NCI-H1694 treated with DMSO at 0.1 percent for 48 hours (cell line): ENCODE results near the gene CEP72.

Experiments
- DNase-seq: peaks from one replicate; lab custom pipeline; 2025; lab: John Stamatoyannopoulos, UW

Gene CEP72

GRCh38 chr5:660491-661030, 48.4 kb downstream of the CEP72 start:
- no peak for DNase-seq

GRCh38 chr5:661891-662750, 50.0 kb downstream of the CEP72 start:
- DNase-seq = no peak

DNA sequence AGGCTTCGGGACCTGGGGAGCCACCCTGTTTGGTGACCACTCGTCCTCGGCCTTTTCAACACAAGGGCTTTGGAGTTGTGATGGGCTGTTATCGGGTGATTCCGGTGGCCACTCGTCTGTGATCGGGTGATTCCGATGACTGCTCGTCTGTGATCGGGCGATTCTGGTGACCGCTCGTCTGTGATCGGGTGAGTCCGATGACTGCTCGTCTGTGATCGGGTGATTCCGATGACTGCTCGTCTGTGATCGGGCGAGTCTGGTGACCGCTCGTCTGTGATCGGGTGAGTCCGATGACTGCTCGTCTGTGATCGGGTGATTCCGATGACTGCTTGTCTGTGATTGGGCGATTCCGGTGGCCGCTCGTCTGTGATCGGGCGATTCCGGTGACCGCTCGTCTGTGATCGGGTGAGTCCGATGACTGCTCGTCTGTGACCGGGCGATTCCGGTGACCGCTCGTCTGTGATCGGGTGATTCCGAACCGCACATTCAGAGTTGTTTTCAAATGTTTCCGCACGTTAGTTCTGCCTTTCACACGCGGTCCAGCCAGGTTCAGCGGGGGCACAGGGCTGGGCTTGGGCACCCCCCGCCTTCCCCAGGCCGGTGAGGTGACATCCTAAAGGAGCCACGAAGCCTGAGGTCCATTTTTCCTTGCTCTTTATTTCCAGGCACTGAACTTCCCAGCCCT, 50.8 kb downstream of the CEP72 start:
- DNase-seq = no peak

DNA sequence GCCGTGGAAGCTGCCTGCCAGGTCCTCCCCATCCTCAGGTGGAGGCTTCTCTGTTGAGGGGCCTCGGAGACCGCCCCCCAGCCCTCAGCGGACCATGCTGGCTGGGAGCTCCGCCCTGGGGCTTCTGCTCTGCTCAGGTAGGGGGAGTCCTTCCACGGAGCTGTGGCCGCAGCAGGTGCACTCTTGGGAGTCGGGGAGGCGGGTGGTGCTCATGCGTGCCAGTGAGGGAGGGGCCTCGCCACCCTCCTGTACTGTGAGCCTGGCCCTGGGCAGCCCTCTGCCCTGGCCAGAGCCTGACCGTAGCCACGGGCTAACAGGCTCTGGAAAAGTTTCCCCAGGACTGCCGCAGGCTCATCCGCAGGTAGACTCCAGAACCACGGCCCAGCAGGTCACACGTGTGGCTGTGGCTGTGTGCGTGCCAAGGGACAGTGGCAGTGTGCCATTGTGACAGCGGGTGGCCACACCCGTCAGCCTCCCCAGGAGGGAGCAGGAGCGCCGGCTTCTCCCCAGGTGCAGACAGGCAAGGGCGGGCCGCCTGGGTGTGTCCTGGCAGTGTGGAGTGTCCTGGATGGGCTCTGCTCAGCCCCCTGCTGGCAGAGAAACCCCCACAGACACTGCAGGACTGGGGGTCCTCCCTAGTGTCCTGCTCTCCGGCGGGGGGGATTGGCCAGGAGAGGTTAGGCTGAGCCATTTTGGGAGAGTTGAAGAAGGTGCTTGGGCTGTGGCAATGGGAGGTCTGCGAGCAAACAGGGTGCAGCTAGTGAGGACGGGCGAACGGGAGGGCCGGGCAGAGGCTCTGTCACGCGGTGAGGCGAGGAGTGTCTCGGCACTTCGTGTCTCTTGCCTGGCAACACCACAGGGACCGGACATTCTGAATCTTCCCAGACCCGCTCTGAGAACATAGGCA, 51.5 kb downstream of the CEP72 start:
- DNase-seq = no peak

GRCh38 chr5:664343-664993, 52.3 kb downstream of the CEP72 start:
- DNase-seq = no peak

DNA sequence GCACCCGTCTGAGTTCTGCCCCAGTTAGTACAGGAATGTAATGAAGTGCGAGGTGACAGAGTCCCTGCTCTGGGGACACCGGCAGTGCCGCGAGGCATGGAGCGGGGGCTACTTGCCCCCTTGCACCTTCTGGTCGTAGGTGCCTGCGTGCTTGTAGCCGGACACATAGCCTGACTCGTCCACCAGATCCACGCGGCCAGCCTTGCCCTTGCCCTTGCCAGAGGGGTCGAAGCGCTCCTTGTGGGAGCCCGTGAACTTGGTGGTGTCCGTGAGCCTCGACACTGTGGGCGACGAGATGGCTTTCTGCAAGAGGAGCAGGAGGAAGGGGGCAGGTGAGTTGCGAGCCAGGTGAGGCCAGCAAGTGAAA, 52.8 kb downstream of the CEP72 start:
- DNase-seq = no peak

GRCh38 chr5:665541-665955, 53.4 kb downstream of the CEP72 start:
- DNase-seq = no peak

DNA sequence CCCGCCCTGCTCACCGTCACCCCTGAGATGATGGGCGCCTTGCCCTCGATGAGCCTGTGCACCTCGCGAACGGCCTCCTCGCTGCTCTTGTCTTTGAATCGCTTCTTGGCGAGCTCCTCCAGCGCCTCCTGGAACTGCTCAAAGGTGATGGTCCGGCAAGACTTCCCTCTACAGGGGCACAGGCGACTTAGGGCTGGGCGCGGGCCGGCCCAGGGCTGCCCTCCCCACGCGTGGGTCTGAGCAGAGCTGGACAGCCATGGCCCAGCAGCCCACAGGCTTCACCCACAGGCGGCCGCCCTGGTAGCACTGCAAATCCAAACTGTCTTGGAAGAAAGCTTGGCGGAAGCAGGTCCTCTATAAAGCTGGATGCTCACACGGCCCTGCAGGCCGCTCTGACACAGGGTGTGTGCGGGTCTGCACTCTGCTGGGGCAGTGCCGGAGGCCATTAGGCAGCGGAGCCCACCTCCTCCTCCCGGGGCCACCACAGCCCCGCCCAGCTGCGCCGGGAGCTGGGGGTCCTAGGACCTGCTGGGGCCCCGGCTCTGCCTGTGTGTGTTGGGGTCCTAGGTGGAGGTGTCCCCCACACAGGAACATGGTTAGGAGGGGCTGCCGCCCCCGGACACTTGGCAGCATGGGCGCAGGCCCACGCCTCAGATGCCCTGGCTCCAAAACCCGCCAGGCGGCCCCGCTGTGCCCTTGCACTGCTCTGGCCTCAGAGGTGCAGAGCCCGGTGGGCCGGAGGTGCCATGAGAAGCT, 54.0 kb downstream of the CEP72 start:
- DNase-seq = no peak

- DNase-seq = no peak
These were observed 54.8 kb downstream of the CEP72 start for GRCh38 chr5:666816-667498.

- no peak for DNase-seq
These were observed 56.3 kb downstream of the CEP72 start for GRCh38 chr5:668283-668995.

DNA sequence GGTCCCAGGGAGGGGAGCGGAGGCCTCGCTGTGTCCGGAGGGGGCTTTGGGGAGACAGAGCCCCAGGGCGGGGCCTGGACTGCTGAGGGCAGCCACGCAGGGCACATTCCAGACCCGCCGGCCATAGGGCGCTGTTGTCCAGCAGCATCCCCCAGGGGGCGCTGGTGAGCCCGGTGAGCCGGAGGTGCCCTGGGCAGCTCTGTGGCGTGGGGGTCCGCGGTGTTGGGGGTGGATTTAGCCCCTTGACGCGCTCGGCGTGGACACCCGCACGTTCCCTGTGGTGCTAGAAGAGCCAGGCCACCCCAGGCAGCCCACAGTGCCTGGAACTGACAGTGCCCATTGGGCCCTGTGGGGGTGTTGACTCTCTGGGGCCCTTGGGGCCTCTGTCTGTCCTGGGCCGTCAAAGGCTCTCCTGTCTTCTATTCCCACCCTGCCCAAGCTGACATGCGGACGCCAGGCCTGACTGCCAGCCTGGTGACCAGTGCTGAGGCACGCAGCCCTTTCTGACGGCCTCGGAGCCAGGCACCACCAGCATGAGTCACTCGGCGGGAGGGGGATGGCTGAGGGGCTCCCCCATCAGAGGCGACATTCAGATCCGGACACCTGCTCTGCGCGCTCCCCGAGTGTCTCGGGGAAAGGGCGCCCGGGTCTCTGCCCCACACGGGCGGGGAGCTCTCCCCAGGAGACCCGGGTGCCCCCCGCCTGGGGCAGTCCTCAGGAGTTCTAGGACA, 57.1 kb downstream of the CEP72 start:
- no peak for DNase-seq

GRCh38 chr5:669842-670395, 57.8 kb downstream of the CEP72 start:
- no peak for DNase-seq

DNA sequence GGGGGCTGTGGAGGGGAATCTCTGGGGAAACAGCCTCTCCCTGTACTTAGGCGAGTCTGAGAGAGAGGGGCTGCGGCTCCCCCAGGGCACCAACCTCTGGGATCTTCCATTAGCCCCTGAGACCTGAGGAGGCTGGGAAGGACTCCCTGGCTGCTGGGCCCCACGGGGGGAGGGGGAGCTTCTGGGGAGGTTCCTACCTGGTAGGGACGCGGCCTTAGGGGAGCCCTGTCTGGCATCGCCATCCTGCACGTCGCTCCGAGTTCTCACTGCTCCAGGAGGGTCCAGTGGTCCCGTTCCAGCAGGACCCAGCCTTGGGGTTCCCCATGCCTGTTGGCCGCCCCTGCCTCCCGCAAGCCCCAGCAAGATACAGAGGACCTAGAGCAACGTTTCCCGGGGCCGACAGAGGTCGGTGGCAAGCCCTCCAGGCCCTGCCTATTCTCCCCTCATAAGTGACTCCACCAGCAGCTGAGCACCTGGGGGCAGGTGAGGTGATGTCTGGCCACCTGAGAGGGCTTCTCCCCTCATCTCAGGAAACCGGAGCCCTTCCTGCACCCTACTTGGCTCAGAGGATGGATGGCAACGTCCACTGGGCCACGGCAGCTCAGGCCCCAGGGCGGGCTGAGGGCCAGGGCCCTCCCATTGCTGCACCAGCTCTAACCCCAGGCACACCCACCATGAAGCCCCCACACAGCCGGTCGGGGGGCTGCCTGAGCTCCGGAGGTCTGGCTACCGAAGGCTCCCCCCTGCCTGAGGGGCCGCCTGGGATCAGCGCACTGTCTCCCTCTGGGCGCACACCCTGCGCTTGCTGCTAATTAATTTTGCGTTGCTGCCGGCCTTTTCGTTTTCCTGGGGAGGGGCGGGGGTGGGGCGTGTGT, 58.5 kb downstream of the CEP72 start:
- DNase-seq = no peak

DNA sequence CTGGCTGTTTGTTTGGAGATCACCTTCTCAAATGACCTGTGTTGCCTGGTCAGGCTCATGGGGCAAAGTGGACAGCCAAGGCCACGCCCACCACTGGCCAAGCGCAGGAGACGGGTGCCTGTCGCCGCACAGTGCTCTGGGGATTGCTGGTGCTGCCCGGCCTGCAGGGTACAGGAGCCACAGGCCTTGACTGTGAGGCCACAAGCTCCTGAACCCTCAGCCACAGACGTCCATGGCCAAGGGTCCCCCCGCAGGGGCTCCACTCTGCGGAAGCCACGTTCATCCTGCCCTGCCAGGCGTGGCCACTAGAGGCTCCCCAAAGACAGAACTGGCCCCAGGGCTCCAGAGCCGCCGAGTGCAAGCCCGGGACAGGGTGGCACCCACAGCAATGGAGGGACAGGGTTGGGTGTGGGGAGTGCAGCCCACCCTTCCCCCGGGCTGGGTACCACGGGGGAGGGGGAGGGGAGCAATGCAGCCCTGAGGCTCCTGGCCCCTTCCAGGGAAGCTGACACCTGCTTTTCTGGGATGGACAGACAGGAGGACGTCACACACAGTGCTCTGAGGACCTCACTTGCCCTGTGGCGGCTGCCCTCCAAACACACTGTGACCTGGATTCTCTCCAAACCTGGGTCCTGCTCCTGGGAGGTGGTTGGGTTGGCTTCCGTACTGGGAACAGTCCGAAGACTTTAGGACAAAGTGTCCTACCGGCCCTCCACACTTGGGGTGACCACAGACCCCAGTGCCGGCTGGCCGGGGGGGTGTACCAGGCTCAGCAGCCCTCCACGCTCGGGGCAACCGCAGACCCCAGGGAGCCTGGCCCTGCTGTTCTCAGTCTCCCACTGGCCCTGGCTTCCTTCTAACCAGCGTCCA, 59.6 kb downstream of the CEP72 start:
- DNase-seq = peak; percentile 57

DNA sequence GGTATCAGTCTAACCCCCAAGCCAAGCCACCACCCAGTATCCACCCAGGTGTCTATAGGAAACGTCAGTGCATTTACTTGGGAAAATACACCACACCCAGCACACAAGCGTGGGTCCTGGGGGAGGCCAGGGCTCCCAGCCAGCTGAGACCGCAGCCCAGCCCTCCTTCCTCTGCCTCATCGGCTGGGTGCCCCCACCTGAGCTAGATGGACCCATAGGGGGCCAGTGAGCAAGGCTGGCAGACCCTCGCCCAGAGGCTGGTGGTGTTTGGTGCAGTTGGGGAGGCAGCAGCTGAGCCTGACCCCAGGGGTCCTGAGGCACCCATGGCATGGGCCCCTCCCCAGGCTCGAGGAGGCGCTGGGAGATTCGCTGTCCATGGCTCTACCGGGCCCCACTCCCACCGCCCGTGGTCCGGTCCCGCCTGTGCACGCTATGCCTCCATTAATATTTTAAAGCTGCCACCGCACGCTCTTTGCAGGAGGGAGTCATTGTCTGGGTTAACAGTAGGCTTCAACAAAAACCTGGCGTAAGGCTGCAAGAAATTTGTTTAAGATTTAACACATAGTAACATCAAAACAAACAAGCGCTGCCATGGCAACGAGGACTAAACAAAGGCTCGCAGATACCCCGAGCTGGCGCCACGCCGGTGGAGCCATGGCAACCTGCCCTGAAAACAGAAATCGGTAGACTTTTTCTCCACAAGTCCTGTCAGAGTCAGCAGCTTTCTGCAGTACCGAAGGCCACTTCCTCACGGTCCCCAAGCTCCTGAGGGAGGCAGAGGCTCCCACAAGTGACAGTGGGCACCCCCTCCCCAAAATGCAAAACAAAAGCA, 60.4 kb downstream of the CEP72 start:
- peak; percentile 80 for DNase-seq
